Activated naive CD8-positive, alpha-beta T cell (primary cell): ENCODE data around the gene TOMM40L.

Source experiments
- H3K27ac Mint-ChIP-seq: one replicate; pipeline ENCODE4 v1.8.0; 2021; ENCODE audit warnings: mixed read lengths
- H3K27me3 Mint-ChIP-seq: one replicate; pipeline ENCODE4 v1.8.0; 2021; ENCODE audit warnings: mixed read lengths
- H3K36me3 Mint-ChIP-seq: one replicate; pipeline ENCODE4 v1.8.0; 2021; ENCODE audit warnings: mixed read lengths
- H3K4me1 Mint-ChIP-seq: one replicate; pipeline ENCODE4 v1.8.0; 2021; ENCODE audit warnings: low read depth, mixed read lengths
- H3K4me3 Mint-ChIP-seq: one replicate; pipeline ENCODE4 v1.8.0; 2021; ENCODE audit warnings: mild to moderate bottlenecking, mixed read lengths
- H3K9me3 Mint-ChIP-seq: one replicate; pipeline ENCODE4 v1.8.0; 2021; ENCODE audit warnings: low read depth, mixed read lengths

TOMM40L gene

GRCh38 chr1:161225534-161226319, at the start of gene TOMM40L:
TOMM40L (plus strand) TSS chr1:161226060; CDS start chr1:161226490, 430 bp downstream.
- no peaks in the 10 kb centered on the region for H3K27me3 Mint-ChIP-seq
- peaks cover 3% of the 10 kb centered on the region for H3K36me3 Mint-ChIP-seq
- H3K9me3 Mint-ChIP-seq, result no peaks in the 10 kb centered on the region
- H3K4me3 Mint-ChIP-seq, result peak within 1 kb of the TSS; percentile 100
- peak within 1 kb of the TSS; percentile 100 for H3K27ac Mint-ChIP-seq
- peaks cover 43% of the 10 kb centered on the region for H3K4me1 Mint-ChIP-seq

- H3K27ac Mint-ChIP-seq, result peak overlapping the region; percentile 100
- H3K4me3 Mint-ChIP-seq, result peak overlapping the region; percentile 99
- no peaks in the 10 kb centered on the region for H3K9me3 Mint-ChIP-seq
- H3K27me3 Mint-ChIP-seq, result no peaks in the 10 kb centered on the region
- H3K4me1 Mint-ChIP-seq, result peaks cover 65% of the 10 kb centered on the region
- H3K36me3 Mint-ChIP-seq, result peaks cover 5% of the 10 kb centered on the region
Observed at GRCh38 chr1:161176468-161177111, 49.3 kb upstream of the TOMM40L start.

GRCh38 chr1:161177112-161177935, 48.5 kb upstream of the TOMM40L start, which contains the start of gene B4GALT3:
B4GALT3 (minus strand) TSS chr1:161177507; CDS start chr1:161176060, 1,447 bp downstream.
- H3K4me1 Mint-ChIP-seq, result peaks cover 70% of the 10 kb centered on the region
- H3K27ac Mint-ChIP-seq, result peak within 1 kb of the TSS; percentile 100
- H3K27me3 Mint-ChIP-seq, result no peaks in the 10 kb centered on the region
- peak within 1 kb of the TSS; percentile 99 for H3K4me3 Mint-ChIP-seq
- H3K9me3 Mint-ChIP-seq, result no peaks in the 10 kb centered on the region
- peaks cover 5% of the 10 kb centered on the region for H3K36me3 Mint-ChIP-seq

- Mint-ChIP-seq H3K4me3 (peak overlapping the region; percentile 99), H3K27me3 (no peaks in the 10 kb centered on the region), H3K27ac (peak overlapping the region; percentile 100), H3K4me1 (peaks cover 73% of the 10 kb centered on the region), H3K9me3 (no peaks in the 10 kb centered on the region), H3K36me3 (peaks cover 5% of the 10 kb centered on the region)
Observed at GRCh38 chr1:161177936-161178244, 48.0 kb upstream of the TOMM40L start.

GRCh38 chr1:161179698-161180097, 46.2 kb upstream of the TOMM40L start:
- peaks cover 79% of the 10 kb centered on the region for H3K4me1 Mint-ChIP-seq
- H3K27ac Mint-ChIP-seq, result peak overlapping the region; percentile 91
- H3K27me3 Mint-ChIP-seq, result no peaks in the 10 kb centered on the region
- no peak overlapping the region for H3K4me3 Mint-ChIP-seq
- no peaks in the 10 kb centered on the region for H3K9me3 Mint-ChIP-seq
- no peaks in the 10 kb centered on the region for H3K36me3 Mint-ChIP-seq

GRCh38 chr1:161180639-161181038, 45.2 kb upstream of the TOMM40L start:
- no peaks in the 10 kb centered on the region for H3K9me3 Mint-ChIP-seq
- peaks cover 77% of the 10 kb centered on the region for H3K4me1 Mint-ChIP-seq
- H3K36me3 Mint-ChIP-seq, result no peaks in the 10 kb centered on the region
- no peaks in the 10 kb centered on the region for H3K27me3 Mint-ChIP-seq
- peak overlapping the region; percentile 56 for H3K4me3 Mint-ChIP-seq
- peak overlapping the region; percentile 91 for H3K27ac Mint-ChIP-seq

GRCh38 chr1:161182214-161182613, 43.6 kb upstream of the TOMM40L start:
- Mint-ChIP-seq H3K27ac (peak overlapping the region; percentile 89), H3K4me3 (peak overlapping the region; percentile 56), H3K27me3 (no peaks in the 10 kb centered on the region), H3K4me1 (peaks cover 80% of the 10 kb centered on the region), H3K9me3 (no peaks in the 10 kb centered on the region), H3K36me3 (no peaks in the 10 kb centered on the region)

GRCh38 chr1:161185282-161185682, 40.6 kb upstream of the TOMM40L start:
- Mint-ChIP-seq H3K4me1 (peaks cover 79% of the 10 kb centered on the region), H3K9me3 (no peaks in the 10 kb centered on the region), H3K36me3 (no peaks in the 10 kb centered on the region), H3K27ac (peak overlapping the region; percentile 95), H3K27me3 (no peaks in the 10 kb centered on the region), H3K4me3 (peak overlapping the region; percentile 77)

- no peaks in the 10 kb centered on the region for H3K27me3 Mint-ChIP-seq
- peaks cover 76% of the 10 kb centered on the region for H3K4me1 Mint-ChIP-seq
- H3K27ac Mint-ChIP-seq, result peak overlapping the region; percentile 95
- peak overlapping the region; percentile 77 for H3K4me3 Mint-ChIP-seq
- no peaks in the 10 kb centered on the region for H3K9me3 Mint-ChIP-seq
- no peaks in the 10 kb centered on the region for H3K36me3 Mint-ChIP-seq
Observed at GRCh38 chr1:161185732-161186311, 40.0 kb upstream of the TOMM40L start.

GRCh38 chr1:161187311-161187710, 38.5 kb upstream of the TOMM40L start:
- peaks cover 64% of the 10 kb centered on the region for H3K4me1 Mint-ChIP-seq
- H3K27ac Mint-ChIP-seq, result peak overlapping the region; percentile 95
- H3K36me3 Mint-ChIP-seq, result no peaks in the 10 kb centered on the region
- no peaks in the 10 kb centered on the region for H3K27me3 Mint-ChIP-seq
- H3K9me3 Mint-ChIP-seq, result no peaks in the 10 kb centered on the region
- peak overlapping the region; percentile 4 for H3K4me3 Mint-ChIP-seq

- Mint-ChIP-seq H3K9me3 (no peaks in the 10 kb centered on the region), H3K27me3 (no peaks in the 10 kb centered on the region), H3K36me3 (no peaks in the 10 kb centered on the region), H3K4me3 (no peak overlapping the region), H3K4me1 (peaks cover 63% of the 10 kb centered on the region), H3K27ac (peak overlapping the region; percentile 72)
Observed at GRCh38 chr1:161188381-161188780, 37.5 kb upstream of the TOMM40L start.

- Mint-ChIP-seq H3K27me3 (no peaks in the 10 kb centered on the region), H3K4me1 (peaks cover 57% of the 10 kb centered on the region), H3K27ac (peak overlapping the region; percentile 46), H3K9me3 (no peaks in the 10 kb centered on the region), H3K36me3 (no peaks in the 10 kb centered on the region), H3K4me3 (no peak overlapping the region)
Observed at GRCh38 chr1:161189036-161189435, 36.8 kb upstream of the TOMM40L start.

- Mint-ChIP-seq H3K4me3 (no peak overlapping the region), H3K36me3 (no peaks in the 10 kb centered on the region), H3K4me1 (peaks cover 53% of the 10 kb centered on the region), H3K9me3 (no peaks in the 10 kb centered on the region), H3K27me3 (no peaks in the 10 kb centered on the region), H3K27ac (no peak overlapping the region)
Observed at GRCh38 chr1:161190962-161191521, 34.8 kb upstream of the TOMM40L start.

- H3K4me1 Mint-ChIP-seq, result peaks cover 44% of the 10 kb centered on the region
- no peak overlapping the region for H3K27ac Mint-ChIP-seq
- H3K27me3 Mint-ChIP-seq, result no peaks in the 10 kb centered on the region
- H3K4me3 Mint-ChIP-seq, result no peak overlapping the region
- H3K36me3 Mint-ChIP-seq, result no peaks in the 10 kb centered on the region
- H3K9me3 Mint-ChIP-seq, result no peaks in the 10 kb centered on the region
Observed at GRCh38 chr1:161191971-161192370, 33.9 kb upstream of the TOMM40L start.
